IMR-90 (cell line): ENCODE data around the gene CCNI2.

Experiments
- BHLHE40 ChIP-seq: fragments of 150-350 bp; IDR thresholded peaks from 2 replicates; pipeline ENCODE4 v1.6.1; 2016; ENCODE audit warnings: mild to moderate bottlenecking, low read depth, low read length
- CEBPB ChIP-seq: IDR thresholded peaks from 2 replicates; pipeline ENCODE4 v1.6.1; 2012; ENCODE audit warnings: low read depth, low read length, improper control_type of control experiment
- CHD1 ChIP-seq: IDR thresholded peaks from 2 replicates; pipeline ENCODE4 v1.6.1; 2012; ENCODE audit warnings: low read depth, low read length, improper control_type of control experiment
- MAFK ChIP-seq: IDR thresholded peaks from 2 replicates; pipeline ENCODE4 v1.6.1; 2012; ENCODE audit warnings: low read depth, low read length, improper control_type of control experiment
- NFE2L2 ChIP-seq: fragments of 150-350 bp; IDR thresholded peaks from 2 replicates; pipeline ENCODE4 v1.6.1; 2016; ENCODE audit warnings: low read depth, mild to moderate bottlenecking, low read length
- POLR2A ChIP-seq: IDR thresholded peaks from 2 replicates; pipeline ENCODE4 v1.6.1; 2012; ENCODE audit warnings: mild to moderate bottlenecking, low read depth, low read length
- RAD21 ChIP-seq: IDR thresholded peaks from 2 replicates; pipeline ENCODE4 v1.6.1; 2012; ENCODE audit warnings: low read length, improper control_type of control experiment
- SMC3 ChIP-seq: fragments of 150-350 bp; IDR thresholded peaks from 2 replicates; pipeline ENCODE4 v1.6.1; 2016; ENCODE audit warnings: low read depth, mild to moderate bottlenecking, antibody characterized with exemption, low read length, moderate library complexity
- TF ChIP-seq, protein P1 (sequence below): conservative IDR thresholded peaks from 2 replicates; pipeline ENCODE4 v1.5.1; 2012; ENCODE audit warnings: mild to moderate bottlenecking, low read depth, low read length, improper control_type of control experiment
- TF ChIP-seq, protein P2 (sequence below): fragments of 150-350 bp; IDR thresholded peaks from 2 replicates; pipeline ENCODE4 v1.6.1; 2016; ENCODE audit warnings: low read depth, mild to moderate bottlenecking, low read length, moderate library complexity, borderline replicate concordance
- TF ChIP-seq, protein P3 (sequence below): fragments of 150-350 bp; IDR thresholded peaks from 2 replicates; pipeline ENCODE4 v1.6.1; 2017; ENCODE audit warnings: mild to moderate bottlenecking, antibody characterized with exemption, low read length, low read depth

DNA sequence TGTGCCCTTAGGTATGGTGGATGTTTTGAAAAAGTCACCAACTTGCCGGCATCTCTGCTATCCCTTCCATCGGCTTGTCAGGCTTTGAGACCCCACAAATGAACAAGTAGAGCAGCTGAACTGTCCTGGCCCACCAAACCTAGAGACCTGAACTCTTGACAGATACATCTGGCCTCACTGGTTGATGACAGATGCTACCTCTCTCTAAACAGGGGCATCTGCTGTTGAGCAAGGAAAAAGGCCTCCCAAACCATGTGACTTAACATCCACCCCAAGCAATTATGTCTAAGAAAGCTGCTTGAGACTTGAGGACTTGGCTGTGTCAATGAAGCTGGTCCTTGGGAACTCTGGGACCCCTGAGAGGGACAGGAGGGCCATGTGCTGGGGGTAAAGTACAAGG, 2.3 kb downstream of the CCNI2 start:
- TF ChIP-seq, protein P1, sequence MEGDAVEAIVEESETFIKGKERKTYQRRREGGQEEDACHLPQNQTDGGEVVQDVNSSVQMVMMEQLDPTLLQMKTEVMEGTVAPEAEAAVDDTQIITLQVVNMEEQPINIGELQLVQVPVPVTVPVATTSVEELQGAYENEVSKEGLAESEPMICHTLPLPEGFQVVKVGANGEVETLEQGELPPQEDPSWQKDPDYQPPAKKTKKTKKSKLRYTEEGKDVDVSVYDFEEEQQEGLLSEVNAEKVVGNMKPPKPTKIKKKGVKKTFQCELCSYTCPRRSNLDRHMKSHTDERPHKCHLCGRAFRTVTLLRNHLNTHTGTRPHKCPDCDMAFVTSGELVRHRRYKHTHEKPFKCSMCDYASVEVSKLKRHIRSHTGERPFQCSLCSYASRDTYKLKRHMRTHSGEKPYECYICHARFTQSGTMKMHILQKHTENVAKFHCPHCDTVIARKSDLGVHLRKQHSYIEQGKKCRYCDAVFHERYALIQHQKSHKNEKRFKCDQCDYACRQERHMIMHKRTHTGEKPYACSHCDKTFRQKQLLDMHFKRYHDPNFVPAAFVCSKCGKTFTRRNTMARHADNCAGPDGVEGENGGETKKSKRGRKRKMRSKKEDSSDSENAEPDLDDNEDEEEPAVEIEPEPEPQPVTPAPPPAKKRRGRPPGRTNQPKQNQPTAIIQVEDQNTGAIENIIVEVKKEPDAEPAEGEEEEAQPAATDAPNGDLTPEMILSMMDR = no peak
- TF ChIP-seq CEBPB = no peak
- no peak for TF ChIP-seq MAFK
- TF ChIP-seq, protein P2, sequence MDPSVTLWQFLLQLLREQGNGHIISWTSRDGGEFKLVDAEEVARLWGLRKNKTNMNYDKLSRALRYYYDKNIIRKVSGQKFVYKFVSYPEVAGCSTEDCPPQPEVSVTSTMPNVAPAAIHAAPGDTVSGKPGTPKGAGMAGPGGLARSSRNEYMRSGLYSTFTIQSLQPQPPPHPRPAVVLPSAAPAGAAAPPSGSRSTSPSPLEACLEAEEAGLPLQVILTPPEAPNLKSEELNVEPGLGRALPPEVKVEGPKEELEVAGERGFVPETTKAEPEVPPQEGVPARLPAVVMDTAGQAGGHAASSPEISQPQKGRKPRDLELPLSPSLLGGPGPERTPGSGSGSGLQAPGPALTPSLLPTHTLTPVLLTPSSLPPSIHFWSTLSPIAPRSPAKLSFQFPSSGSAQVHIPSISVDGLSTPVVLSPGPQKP = no peak
- TF ChIP-seq POLR2A = no peak
- no peak for TF ChIP-seq RAD21
- no peak for TF ChIP-seq NFE2L2
- TF ChIP-seq, protein P3, sequence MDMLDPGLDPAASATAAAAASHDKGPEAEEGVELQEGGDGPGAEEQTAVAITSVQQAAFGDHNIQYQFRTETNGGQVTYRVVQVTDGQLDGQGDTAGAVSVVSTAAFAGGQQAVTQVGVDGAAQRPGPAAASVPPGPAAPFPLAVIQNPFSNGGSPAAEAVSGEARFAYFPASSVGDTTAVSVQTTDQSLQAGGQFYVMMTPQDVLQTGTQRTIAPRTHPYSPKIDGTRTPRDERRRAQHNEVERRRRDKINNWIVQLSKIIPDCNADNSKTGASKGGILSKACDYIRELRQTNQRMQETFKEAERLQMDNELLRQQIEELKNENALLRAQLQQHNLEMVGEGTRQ = no peak
- TF ChIP-seq BHLHE40 = no peak
- TF ChIP-seq SMC3 = no peak
- TF ChIP-seq CHD1 = no peak
